Measurements from ENCODE around the gene AFP. TPM values are rescaled to one million over a fixed set of nuclear protein-coding genes. Genes with fewer than 3 reads are reported as not detected.

Gene AFP
- total and polyA plus RNA-seq, 9 of the 15 experiments (the other 6 are each of a cell fraction or from before 2014, with no cell fraction given), result 0.47 to 6.2 (median 3.0) TPM

DNA sequence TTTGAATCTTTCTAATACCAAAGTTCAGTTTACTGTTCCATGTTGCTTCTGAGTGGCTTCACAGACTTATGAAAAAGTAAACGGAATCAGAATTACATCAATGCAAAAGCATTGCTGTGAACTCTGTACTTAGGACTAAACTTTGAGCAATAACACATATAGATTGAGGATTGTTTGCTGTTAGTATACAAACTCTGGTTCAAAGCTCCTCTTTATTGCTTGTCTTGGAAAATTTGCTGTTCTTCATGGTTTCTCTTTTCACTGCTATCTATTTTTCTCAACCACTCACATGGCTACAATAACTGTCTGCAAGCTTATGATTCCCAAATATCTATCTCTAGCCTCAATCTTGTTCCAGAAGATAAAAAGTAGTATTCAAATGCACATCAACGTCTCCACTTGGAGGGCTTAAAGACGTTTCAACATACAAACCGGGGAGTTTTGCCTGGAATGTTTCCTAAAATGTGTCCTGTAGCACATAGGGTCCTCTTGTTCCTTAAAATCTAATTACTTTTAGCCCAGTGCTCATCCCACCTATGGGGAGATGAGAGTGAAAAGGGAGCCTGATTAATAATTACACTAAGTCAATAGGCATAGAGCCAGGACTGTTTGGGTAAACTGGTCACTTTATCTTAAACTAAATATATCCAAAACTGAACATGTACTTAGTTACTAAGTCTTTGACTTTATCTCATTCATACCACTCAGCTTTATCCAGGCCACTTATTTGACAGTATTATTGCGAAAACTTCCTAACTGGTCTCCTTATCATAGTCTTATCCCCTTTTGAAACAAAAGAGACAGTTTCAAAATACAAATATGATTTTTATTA lies 3.6 kb upstream of the AFP start:
- Histone ChIP-seq H3K9me3 (replicated peaks; ENCODE audit: control insufficient read depth, insufficient read depth, low read depth, low read length) (no peaks in the 10 kb centered on the region), H3K4me2 (ENCODE audit: insufficient read depth, low read length) (no peak overlapping the region), H2AFZ (ENCODE audit: low read depth, low read length) (no peak overlapping the region), H3K79me2 (ENCODE audit: control insufficient read depth, insufficient read depth, low read length) (no peaks in the 10 kb centered on the region), H3K36me3 (ENCODE audit: control insufficient read depth, insufficient read depth, low read length) (no peaks in the 10 kb centered on the region), H3K4me1 (replicated peaks in 1 of 2; ENCODE audit: control insufficient read depth in 2 of 2, insufficient read depth in 2 of 2, low read length in 2 of 2) (peaks cover 0 to 13% of the 10 kb centered on the region in 2 experiments; a peak in 2 of 5 replicates), H3K27me3 (ENCODE audit: control insufficient read depth in 2 of 2, insufficient read depth in 2 of 2, low read length in 2 of 2) (no peaks in the 10 kb centered on the region), H4K20me1 (replicated peaks; ENCODE audit: control insufficient read depth, insufficient read depth, low read length) (no peaks in the 10 kb centered on the region), H3K4me3 (no peak overlapping the region), H3K9ac (ENCODE audit: insufficient read depth in 1 of 2, low read depth in 2 of 2, low read length in 2 of 2) (no peak overlapping the region), H3K27ac (ENCODE audit: extremely low read depth, low read depth, low read length) (no peak overlapping the region), H3K9me1 (ENCODE audit: control insufficient read depth, insufficient read depth, low read length) (no peaks in the 10 kb centered on the region)
- ChIA-PET POLR2A (interaction anchor here (1.0 to 1.4 kb wide), 2 partner anchors 9 to 45 kb away, joined by 3 read pairs; no protein-coding TSS in a partner anchor), CTCF (ENCODE audit: low intra/inter-chr PET ratio) (no interaction called here)
- 8% methylated on average over 5 of the region's 5 CpGs for WGBS (ENCODE audit: insufficient coverage, low coverage, missing lambda C conversion rate)
- DNase-seq (ENCODE audit: extremely low read depth in 1 of 4, low spot score in 3 of 4) (no peak), FAIRE-seq (no peak), ATAC-seq (no peak)
- BruUV-seq (replicated peaks), result no TSS peak
- in situ Hi-C loops (cut with MboI), result no loop called here
- intact Hi-C loops (cut with micrococcal nuclease), result loop anchor here (5.0 kb wide), 1 partner anchor 90 kb away; no protein-coding TSS in a partner anchor
- TF ChIP-seq TAL1 (IDR thresholded peaks at IDR 0.05), result peak; percentile 15; the same call in 1 of the 2 replicates
- TF ChIP-seq, protein P1, sequence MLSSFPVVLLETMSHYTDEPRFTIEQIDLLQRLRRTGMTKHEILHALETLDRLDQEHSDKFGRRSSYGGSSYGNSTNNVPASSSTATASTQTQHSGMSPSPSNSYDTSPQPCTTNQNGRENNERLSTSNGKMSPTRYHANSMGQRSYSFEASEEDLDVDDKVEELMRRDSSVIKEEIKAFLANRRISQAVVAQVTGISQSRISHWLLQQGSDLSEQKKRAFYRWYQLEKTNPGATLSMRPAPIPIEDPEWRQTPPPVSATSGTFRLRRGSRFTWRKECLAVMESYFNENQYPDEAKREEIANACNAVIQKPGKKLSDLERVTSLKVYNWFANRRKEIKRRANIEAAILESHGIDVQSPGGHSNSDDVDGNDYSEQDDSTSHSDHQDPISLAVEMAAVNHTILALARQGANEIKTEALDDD (IDR thresholded peaks at IDR 0.05), result peak; percentile 43; the same call in 1 of the 2 replicates
- no peak for TF ChIP-seq CHD4 (IDR thresholded peaks at IDR 0.05; ENCODE audit: insufficient read depth, insufficient replicate concordance, low read depth, low read length, poor library complexity, severe bottlenecking)
- peak; percentile 39 for TF ChIP-seq CEBPB (tag; IDR thresholded peaks at IDR 0.05)
